ENCODE measurements around the gene LCA5L. TPM values are rescaled to one million over a fixed set of nuclear protein-coding genes. Genes with fewer than 3 reads are reported as not detected.
"Not testable (repeated sequence)": the region's sequence is repeated elsewhere in the genome, so short reads cannot be mapped to it uniquely, and the experiment has no call there.

The LCA5L gene
- total RNA-seq, 1 experiment from 2014 or later = 2.8 TPM

GRCh38 chr21:39384674-39385298 lies 60.8 kb downstream of the LCA5L start:
- Mint-ChIP-seq H3K4me1 (ENCODE audit: insufficient read depth, unreplicated experiment) (peaks cover 23% of the 10 kb centered on the region), H3K36me3 (ENCODE audit: insufficient read depth, unreplicated experiment) (peaks cover 7% of the 10 kb centered on the region), H3K27ac (ENCODE audit: low read depth, unreplicated experiment) (no peak overlapping the region), H3K27me3 (ENCODE audit: insufficient read depth, unreplicated experiment) (no peaks in the 10 kb centered on the region), H3K4me3 (ENCODE audit: unreplicated experiment) (no peak overlapping the region), H3K9me3 (ENCODE audit: unreplicated experiment) (no peaks in the 10 kb centered on the region)
- no TSS peak for BruUV-seq (replicated peaks)
- POLR2A ChIA-PET = interaction anchor here (0.7 to 1.0 kb wide), 2 partner anchors 11 to 166 kb away, joined by 3 read pairs; no protein-coding TSS in a partner anchor
- intact Hi-C loops (cut with micrococcal nuclease) = loop anchor here (5.0 kb wide), 1 partner anchor 58 kb away; no protein-coding TSS in a partner anchor
- DNase-seq (ENCODE audit: unreplicated experiment) = no peak
- TF ChIP-seq CTCF (IDR thresholded peaks at IDR 0.05; ENCODE audit: unreplicated experiment) = no peak
- CTCF ChIA-PET = interaction anchor here (0.6 to 3.8 kb wide), 6 partner anchors 10 to 57 kb away, joined by 3 to 22 read pairs (median 4); no protein-coding TSS in a partner anchor

- H3K27me3 Mint-ChIP-seq (ENCODE audit: insufficient read depth, unreplicated experiment); H3K27ac Mint-ChIP-seq (ENCODE audit: low read depth, unreplicated experiment); DNase-seq (ENCODE audit: unreplicated experiment); intact Hi-C loops (cut with micrococcal nuclease); H3K36me3 Mint-ChIP-seq (ENCODE audit: insufficient read depth, unreplicated experiment); BruUV-seq (replicated peaks); H3K9me3 Mint-ChIP-seq (ENCODE audit: unreplicated experiment): not testable (repeated sequence)
- ChIA-PET POLR2A (interaction anchor here (2.5 kb wide), 1 partner anchor 34 kb away, joined by 48 read pairs; the partner anchor contains the start of gene HMGN1), CTCF (interaction anchor here (0.7 kb wide), 1 partner anchor 12 kb away, joined by 3 read pairs; no protein-coding TSS in a partner anchor)
- Mint-ChIP-seq H3K4me1 (ENCODE audit: insufficient read depth, unreplicated experiment) (peaks cover 12% of the 10 kb centered on the region), H3K4me3 (ENCODE audit: unreplicated experiment) (peak overlapping the region; percentile 22)
Measured at GRCh38 chr21:39382096-39382495, 63.5 kb downstream of the LCA5L start.

GRCh38 chr21:39381009-39381408 lies 64.6 kb downstream of the LCA5L start:
- no peak for DNase-seq (ENCODE audit: unreplicated experiment)
- ChIA-PET POLR2A (interaction anchor here (0.7 to 2.5 kb wide), 7 partner anchors 24 to 72 kb away, joined by 3 to 48 read pairs (median 7); partner anchors contain the start of genes BRWD1 and HMGN1), CTCF (no interaction called here)
- intact Hi-C loops (cut with micrococcal nuclease) = loop anchor here (2.0 kb wide), 1 partner anchor 32 kb away; the partner anchor contains the start of gene HMGN1
- BruUV-seq (replicated peaks) = no TSS peak
- no peak for TF ChIP-seq CTCF (IDR thresholded peaks at IDR 0.05; ENCODE audit: unreplicated experiment)
- Mint-ChIP-seq H3K27me3 (ENCODE audit: insufficient read depth, unreplicated experiment) (no peaks in the 10 kb centered on the region), H3K9me3 (ENCODE audit: unreplicated experiment) (no peaks in the 10 kb centered on the region), H3K4me3 (ENCODE audit: unreplicated experiment) (peak overlapping the region; percentile 90), H3K36me3 (ENCODE audit: insufficient read depth, unreplicated experiment) (peaks cover 7% of the 10 kb centered on the region), H3K4me1 (ENCODE audit: insufficient read depth, unreplicated experiment) (peaks cover 12% of the 10 kb centered on the region), H3K27ac (ENCODE audit: low read depth, unreplicated experiment) (peak overlapping the region; percentile 95)

- TF ChIP-seq CTCF (IDR thresholded peaks at IDR 0.05; ENCODE audit: unreplicated experiment) = no peak
- Mint-ChIP-seq H3K27me3 (ENCODE audit: insufficient read depth, unreplicated experiment) (no peaks in the 10 kb centered on the region), H3K27ac (ENCODE audit: low read depth, unreplicated experiment) (peak overlapping the region; percentile 95), H3K9me3 (ENCODE audit: unreplicated experiment) (no peaks in the 10 kb centered on the region), H3K4me1 (ENCODE audit: insufficient read depth, unreplicated experiment) (peaks cover 12% of the 10 kb centered on the region), H3K4me3 (ENCODE audit: unreplicated experiment) (peak overlapping the region; percentile 90), H3K36me3 (ENCODE audit: insufficient read depth, unreplicated experiment) (peaks cover 7% of the 10 kb centered on the region)
- ChIA-PET POLR2A (interaction anchor here (0.6 to 2.5 kb wide), 16 partner anchors 10 to 506 kb away, joined by 3 to 48 read pairs (median 4); partner anchors contain the start of genes BRWD1, HMGN1 and PSMG1), CTCF (interaction anchor here (0.5 to 0.7 kb wide), 2 partner anchors 294 to 1085 kb away, joined by 3 read pairs; no protein-coding TSS in a partner anchor)
- DNase-seq (ENCODE audit: unreplicated experiment) = peak; percentile 92
- TSS peak; percentile 54 for BruUV-seq (replicated peaks)
- intact Hi-C loops (cut with micrococcal nuclease) = loop anchor here (2.0 kb wide), 1 partner anchor 31 kb away; the partner anchor contains the start of gene HMGN1
Measured at GRCh38 chr21:39379986-39380891, 65.3 kb downstream of the LCA5L start.
